ENCODE results near the gene SERPINB6.
"Not testable (repeated sequence)": the region's sequence is repeated elsewhere in the genome, so short reads cannot be mapped to it uniquely, and the experiment has no call there.

SERPINB6 gene

GRCh38 chr6:2971420-2972218 lies at the start of gene SERPINB6:
Gene SERPINB6 (minus strand): TSS chr6:2971567. CDS start chr6:2959332, 12,235 bp downstream.
- peak in 1 of 2 donors; percentile 80 for DNase-seq

GRCh38 chr6:3019749-3020320 lies 48.5 kb upstream of the SERPINB6 start:
- no peak for DNase-seq

GRCh38 chr6:3019065-3019464 lies 47.7 kb upstream of the SERPINB6 start:
- DNase-seq: no peak

GRCh38 chr6:3017304-3017703 lies 45.9 kb upstream of the SERPINB6 start:
- no peak for DNase-seq

- no peak for DNase-seq
Observed at GRCh38 chr6:3016473-3017280, 45.3 kb upstream of the SERPINB6 start.

GRCh38 chr6:3015144-3015543 lies 43.8 kb upstream of the SERPINB6 start:
- no peak for DNase-seq

- no peak for DNase-seq
Observed at GRCh38 chr6:3014675-3015066, 43.3 kb upstream of the SERPINB6 start.

- no peak for DNase-seq
Observed at GRCh38 chr6:3013901-3014674, 42.7 kb upstream of the SERPINB6 start.

- peak; percentile 20 to 41 for DNase-seq
Observed at GRCh38 chr6:3013486-3013885, 42.1 kb upstream of the SERPINB6 start.

GRCh38 chr6:3011592-3011991 lies 40.2 kb upstream of the SERPINB6 start:
- DNase-seq: no peak

- no peak for DNase-seq
Observed at GRCh38 chr6:3011158-3011557, 39.8 kb upstream of the SERPINB6 start.

GRCh38 chr6:3009930-3010329 lies 38.6 kb upstream of the SERPINB6 start:
- no peak for DNase-seq

- not testable (repeated sequence) for DNase-seq
Observed at GRCh38 chr6:3008712-3009265, 37.4 kb upstream of the SERPINB6 start.

- DNase-seq: no peak
Observed at GRCh38 chr6:3007571-3007970, 36.2 kb upstream of the SERPINB6 start.

GRCh38 chr6:3006476-3006875 lies 35.1 kb upstream of the SERPINB6 start:
- no peak for DNase-seq

- DNase-seq: no peak
Observed at GRCh38 chr6:3005874-3006273, 34.5 kb upstream of the SERPINB6 start.

GRCh38 chr6:3005077-3005476 lies 33.7 kb upstream of the SERPINB6 start:
- DNase-seq: no peak

- not testable (repeated sequence) for DNase-seq
Observed at GRCh38 chr6:3003226-3003625, 31.9 kb upstream of the SERPINB6 start.

- DNase-seq: peak in 1 of 2 donors; percentile 88
Observed at GRCh38 chr6:3001773-3002293, 30.5 kb upstream of the SERPINB6 start.

GRCh38 chr6:3001146-3001772 lies 29.9 kb upstream of the SERPINB6 start:
- DNase-seq: no peak
